HT1080 (cell line): Measurements from ENCODE around the gene TERB1. TPM values are rescaled to one million over a fixed set of nuclear protein-coding genes. Genes with fewer than 3 reads are reported as not detected.
"Not testable (repeated sequence)": the region's sequence is repeated elsewhere in the genome, so short reads cannot be mapped to it uniquely, and the experiment has no call there.

Source experiments
- DNase-seq: peaks from one replicate; pipeline ENCODE4 v3.0.0-alpha.2; 2015; ENCODE audit warnings: low read depth
- total RNA-seq: library from RNA; depleted of rRNA; stranded (reverse); fragments of >200 nt; shearing (Covaris generic); gene quantifications from 2 replicates; pipeline ENCODE4 v1.2.3, GENCODE V29; 2014

Gene TERB1
- total RNA-seq, 1 experiment from 2014 or later = not detected

GRCh38 chr16:66824006-66824405 is 22.6 kb upstream of the TERB1 start:
- no peak for DNase-seq

- DNase-seq = no peak
These were observed 13.3 kb upstream of the TERB1 start for GRCh38 chr16:66814734-66815133.

GRCh38 chr16:66811043-66811442 is 9.7 kb upstream of the TERB1 start:
- no peak for DNase-seq

GRCh38 chr16:66810391-66810790 is 9.0 kb upstream of the TERB1 start:
- DNase-seq = no peak

- DNase-seq = no peak
These were observed 8.4 kb upstream of the TERB1 start for GRCh38 chr16:66809765-66810164.

- DNase-seq = no peak
These were observed 775 bp upstream of the TERB1 start for GRCh38 chr16:66802159-66802558.

GRCh38 chr16:66800856-66801255 is 528 bp downstream of the TERB1 start:
- no peak for DNase-seq

GRCh38 chr16:66798161-66798560 is 3.2 kb downstream of the TERB1 start:
- peak; percentile 32 for DNase-seq

- not testable (repeated sequence) for DNase-seq
These were observed 7.4 kb downstream of the TERB1 start for GRCh38 chr16:66793984-66794383.

GRCh38 chr16:66790130-66790733 is 11.2 kb downstream of the TERB1 start:
- no peak for DNase-seq

- DNase-seq = no peak
These were observed 14.0 kb downstream of the TERB1 start for GRCh38 chr16:66787427-66787826.

- no peak for DNase-seq
These were observed 14.8 kb downstream of the TERB1 start for GRCh38 chr16:66786551-66786950.

GRCh38 chr16:66776457-66776856 is 24.9 kb downstream of the TERB1 start:
- no peak for DNase-seq

- no peak for DNase-seq
These were observed 26.4 kb downstream of the TERB1 start for GRCh38 chr16:66774981-66775380.

GRCh38 chr16:66758086-66758485 is 43.3 kb downstream of the TERB1 start:
- no peak for DNase-seq

GRCh38 chr16:66754819-66755218 is 46.6 kb downstream of the TERB1 start:
- no peak for DNase-seq

GRCh38 chr16:66754211-66754610 is 47.2 kb downstream of the TERB1 start:
- DNase-seq = no peak

GRCh38 chr16:66752958-66753357 is 48.4 kb downstream of the TERB1 start:
- DNase-seq = no peak

- no peak for DNase-seq
These were observed 49.0 kb downstream of the TERB1 start for GRCh38 chr16:66752379-66752778.

GRCh38 chr16:66751992-66752322 is 49.4 kb downstream of the TERB1 start:
- DNase-seq = no peak

- DNase-seq = peak; percentile 66
These were observed 49.9 kb downstream of the TERB1 start, which contains the start of gene DYNC1LI2 for GRCh38 chr16:66751303-66751991. DYNC1LI2 (minus strand) TSS chr16:66751609; CDS start chr16:66751591, 18 bp downstream.

GRCh38 chr16:66751053-66751302 is 50.4 kb downstream of the TERB1 start:
- DNase-seq = no peak

GRCh38 chr16:66750279-66751052 is 50.9 kb downstream of the TERB1 start:
- DNase-seq = no peak
